Activated B cell treated with CpG ODN at 0.5 μM for 24 hours (primary cell): ENCODE results near the gene CYB5R3. TPM values are rescaled to one million over a fixed set of nuclear protein-coding genes. Genes with fewer than 3 reads are reported as not detected.
A peak's percentile ranks its signal among the peaks of the same experiment; 100 is the strongest.

Experiments
- ATAC-seq: fragments of 200-7000 bp; cut with Tn5 transposase; one replicate; pipeline ENCODE4 v1.10.0; 2021; ENCODE audit warnings: low read depth, mild to moderate bottlenecking, moderate library complexity
- CTCF ChIA-PET: fragments of 350-600 bp; sonication (Branson Sonifier 250); formaldehyde crosslinking; loops from one replicate; lab custom pipeline; 2021; ENCODE audit warnings: antibody characterized with exemption; lab: Charles Lee
- POLR2A ChIA-PET: fragments of 350-600 bp; sonication (Branson Sonifier 250); formaldehyde crosslinking; loops from one replicate; lab custom pipeline; 2021; ENCODE audit warnings: antibody characterized with exemption; lab: Charles Lee
- DNase-seq: peaks from one replicate; pipeline ENCODE4 v3.0.0; 2022
- H3K27ac Mint-ChIP-seq: one replicate; pipeline ENCODE4 v1.8.0; 2020; ENCODE audit warnings: mixed read lengths
- H3K27me3 Mint-ChIP-seq: one replicate; pipeline ENCODE4 v1.8.0; 2021; ENCODE audit warnings: mixed read lengths
- H3K36me3 Mint-ChIP-seq: one replicate; pipeline ENCODE4 v1.8.0; 2021; ENCODE audit warnings: low read depth, mixed read lengths
- H3K4me1 Mint-ChIP-seq: one replicate; pipeline ENCODE4 v1.8.0; 2021; ENCODE audit warnings: mixed read lengths
- H3K4me3 Mint-ChIP-seq: one replicate; pipeline ENCODE4 v1.8.0; 2020; ENCODE audit warnings: mild to moderate bottlenecking, mixed read lengths
- H3K9me3 Mint-ChIP-seq: one replicate; pipeline ENCODE4 v1.8.0; 2020; ENCODE audit warnings: mixed read lengths
- CTCF ChIP-seq: fragments of 200-600 bp; IDR thresholded peaks from one replicate; pipeline ENCODE4 v1.8.0; 2022; ENCODE audit warnings: antibody characterized with exemption, mild to moderate bottlenecking
- intact Hi-C: fragments of 100-400 bp; cut with micrococcal nuclease; formaldehyde crosslinking; loops from one replicate; pipeline ENCODE4 v1.15.1; 2024
- total RNA-seq: library from RNA; stranded (reverse); gene quantifications from 2 replicates; pipeline ENCODE4 v1.2.3, GENCODE V29; 2022

Gene CYB5R3
- 78.2 and 91.7 TPM in 2 replicates for total RNA-seq

DNA sequence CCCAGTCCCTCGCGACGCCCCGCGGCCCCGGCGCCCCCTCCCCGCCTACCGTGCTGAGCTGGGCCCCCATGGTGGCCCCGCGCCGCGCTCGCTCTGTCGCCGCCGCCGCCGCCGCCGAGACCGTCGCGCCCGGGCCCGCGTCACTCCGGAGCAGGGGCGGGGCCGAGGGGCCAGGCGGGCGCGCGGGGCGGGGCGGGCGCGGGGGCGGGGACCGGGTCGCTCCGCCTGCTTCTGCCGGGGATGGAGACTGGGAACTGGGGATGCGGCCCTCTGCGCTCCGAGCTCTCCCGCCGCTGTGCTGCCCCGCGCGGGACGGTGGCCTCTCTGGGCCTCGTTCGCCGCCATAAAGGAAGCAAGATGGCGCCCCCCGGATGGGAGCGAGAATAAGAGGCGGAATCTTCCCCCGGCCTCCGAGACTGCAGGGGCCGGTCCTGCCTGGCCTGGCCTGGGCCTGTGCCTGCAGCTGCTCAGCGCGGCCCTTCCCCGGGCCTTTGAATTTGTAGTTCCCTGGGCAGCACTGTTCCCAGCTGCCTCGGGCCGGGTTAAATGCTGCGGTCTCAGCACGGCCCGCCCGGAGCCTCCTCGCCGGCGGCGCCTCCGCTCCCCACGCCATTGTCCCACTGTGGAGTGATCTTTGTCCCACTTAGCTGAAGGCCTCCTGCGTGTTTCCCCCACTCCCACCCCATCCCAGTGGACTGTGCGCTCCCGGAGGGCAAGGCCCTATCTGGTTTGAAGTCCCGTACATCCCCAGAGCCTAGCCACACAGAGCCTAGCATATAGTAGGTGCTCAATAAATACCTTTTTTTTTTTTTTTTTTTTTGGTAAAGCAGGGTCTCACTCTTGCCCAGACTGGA, at the start of gene CYB5R3:
Gene CYB5R3, minus strand, starts transcription at position 147 of the 854 bp plus-strand sequence. Its CDS starts 77 bp downstream, at position 70.
- no peak for TF ChIP-seq CTCF
- H3K4me1 Mint-ChIP-seq: peaks cover 55% of the 10 kb centered on the region
- peaks cover 2% of the 10 kb centered on the region for H3K36me3 Mint-ChIP-seq
- ATAC-seq (peak; percentile 77), DNase-seq (peak; percentile 81)
- H3K4me3 Mint-ChIP-seq: peak within 1 kb of the TSS; percentile 92
- H3K27ac Mint-ChIP-seq: peak within 1 kb of the TSS; percentile 91
- intact Hi-C loops: loop anchor here (1.0 kb wide), 1 partner anchor 34 kb away; no protein-coding TSS in a partner anchor
- CTCF ChIA-PET: interaction anchor here (1.0 to 1.4 kb wide), 3 partner anchors 11 to 27 kb away, joined by 4 to 5 read pairs (median 4); no protein-coding TSS in a partner anchor
- H3K9me3 Mint-ChIP-seq: no peaks in the 10 kb centered on the region
- POLR2A ChIA-PET: interaction anchor here (0.5 to 6.3 kb wide), 14 partner anchors 8 to 786 kb away, joined by 3 to 68 read pairs (median 4); partner anchors contain the start of genes ATP5MGL and POLDIP3
- H3K27me3 Mint-ChIP-seq: no peaks in the 10 kb centered on the region

- H3K4me3 Mint-ChIP-seq: no peak overlapping the region
- CTCF ChIA-PET: no interaction called here
- no peak for ATAC-seq
- H3K9me3 Mint-ChIP-seq: no peaks in the 10 kb centered on the region
- POLR2A ChIA-PET: interaction anchor here (0.7 to 1.7 kb wide), 2 partner anchors 42 to 55 kb away, joined by 3 to 5 read pairs; no protein-coding TSS in a partner anchor
- H3K27ac Mint-ChIP-seq: no peak overlapping the region
- no peak for TF ChIP-seq CTCF
- no peaks in the 10 kb centered on the region for H3K27me3 Mint-ChIP-seq
- intact Hi-C loops: no loop called here
- DNase-seq: no peak
- H3K4me1 Mint-ChIP-seq: peaks cover 27% of the 10 kb centered on the region
- no peaks in the 10 kb centered on the region for H3K36me3 Mint-ChIP-seq
These were observed 48.4 kb upstream of the CYB5R3 start for GRCh38 chr22:42697542-42698013.

DNA sequence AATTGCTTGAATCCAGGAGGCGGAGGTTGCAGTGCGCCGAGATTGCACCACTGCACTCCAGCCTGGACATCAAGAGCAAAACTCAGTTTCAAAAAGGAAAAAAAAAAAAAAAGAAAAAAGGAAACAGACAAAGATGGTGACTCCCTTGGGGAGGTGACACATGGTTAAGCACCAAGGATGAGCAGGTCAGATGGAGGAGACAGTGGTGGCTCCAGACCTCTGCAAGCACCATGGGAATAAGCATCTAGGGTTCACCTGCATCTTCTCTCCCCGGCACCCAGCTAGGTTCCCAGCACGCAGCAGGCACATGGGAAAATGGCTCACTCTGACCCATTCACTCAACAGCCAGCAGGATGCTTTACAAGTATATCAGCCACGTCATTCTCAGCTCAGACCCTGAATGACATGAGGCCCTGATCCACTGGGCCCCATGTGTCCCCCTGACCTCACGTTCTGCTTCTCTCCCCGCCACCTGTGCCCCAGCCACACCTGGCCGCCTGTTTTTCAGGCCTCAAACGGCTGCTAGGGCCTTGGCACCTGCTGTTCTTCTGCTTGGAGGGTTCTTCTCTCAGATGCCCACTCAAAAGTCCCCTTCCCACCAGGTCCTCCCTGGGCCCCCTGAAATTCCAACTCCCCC, 47.3 kb upstream of the CYB5R3 start:
- no peak for ATAC-seq
- Mint-ChIP-seq H3K4me3 (no peak overlapping the region), H3K9me3 (no peaks in the 10 kb centered on the region), H3K4me1 (peaks cover 35% of the 10 kb centered on the region), H3K27ac (no peak overlapping the region), H3K36me3 (no peaks in the 10 kb centered on the region), H3K27me3 (no peaks in the 10 kb centered on the region)
- TF ChIP-seq CTCF: no peak
- ChIA-PET POLR2A (interaction anchor here (0.7 to 1.7 kb wide), 2 partner anchors 41 to 64 kb away, joined by 5 to 8 read pairs; no protein-coding TSS in a partner anchor), CTCF (interaction anchor here (0.6 kb wide), 1 partner anchor 132 kb away, joined by 5 read pairs; no protein-coding TSS in a partner anchor)
- intact Hi-C loops: no loop called here
- DNase-seq: no peak

DNA sequence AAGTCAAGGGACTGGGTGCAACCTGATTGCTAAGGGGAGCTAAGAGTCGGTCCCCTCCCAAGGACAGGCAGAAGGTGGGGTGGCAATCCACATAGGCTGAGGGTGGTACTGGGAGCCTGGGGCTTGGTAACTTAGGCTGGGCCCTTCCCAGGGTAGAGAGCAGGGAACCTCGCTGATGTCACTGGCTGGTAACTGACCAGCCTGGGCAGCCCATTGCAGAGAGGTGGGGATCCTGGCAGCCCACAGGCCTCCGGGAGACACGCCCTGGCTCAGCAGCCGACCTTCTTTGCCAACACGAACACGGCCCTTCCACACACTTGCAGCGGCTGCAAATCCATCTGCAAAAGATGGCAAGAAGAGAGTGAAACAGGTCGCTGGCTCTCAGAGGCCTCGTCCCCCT, 46.1 kb upstream of the CYB5R3 start:
- POLR2A ChIA-PET: no interaction called here
- Mint-ChIP-seq H3K4me3 (no peak overlapping the region), H3K9me3 (no peaks in the 10 kb centered on the region), H3K36me3 (no peaks in the 10 kb centered on the region), H3K27ac (no peak overlapping the region), H3K4me1 (peaks cover 42% of the 10 kb centered on the region), H3K27me3 (no peaks in the 10 kb centered on the region)
- ATAC-seq (no peak), DNase-seq (no peak)
- intact Hi-C loops: no loop called here
- CTCF ChIA-PET: no interaction called here
- TF ChIP-seq CTCF: no peak
